Mucosa of stomach (tissue), 1 donor: Measurements from ENCODE around the gene RAB20.
"Not testable (repeated sequence)": the region's sequence is repeated elsewhere in the genome, so short reads cannot be mapped to it uniquely, and the experiment has no call there.

Experiments used
- H3K27me3 ChIP-seq: one replicate; pipeline ENCODE4 v1.7.0; 2013; ENCODE audit warnings: mild to moderate bottlenecking, low read length; ENCODE audit not compliant: control insufficient read depth, insufficient read depth
- H3K36me3 ChIP-seq: one replicate; pipeline ENCODE4 v1.7.0; 2013; ENCODE audit warnings: low read length; ENCODE audit not compliant: control insufficient read depth, insufficient read depth
- H3K4me1 ChIP-seq: one replicate; pipeline ENCODE4 v1.7.0; 2013; ENCODE audit warnings: mild to moderate bottlenecking, low read length; ENCODE audit not compliant: control insufficient read depth, insufficient read depth
- H3K4me3 ChIP-seq: one replicate; pipeline ENCODE4 v1.7.0; 2013; ENCODE audit warnings: low read length
- H3K9ac ChIP-seq: one replicate; pipeline ENCODE4 v1.7.0; 2013; ENCODE audit warnings: mild to moderate bottlenecking, low read length, moderate library complexity
- H3K9me3 ChIP-seq: one replicate; pipeline ENCODE4 v1.7.0; 2013; ENCODE audit warnings: mild to moderate bottlenecking, low read length, moderate library complexity; ENCODE audit not compliant: control insufficient read depth
- donor health status: Pancreatic carcinoma.

RAB20 gene

GRCh38 chr13:110571896-110572777 lies 10.6 kb upstream of the RAB20 start:
- peaks cover 25% of the 10 kb centered on the region for H3K4me1 ChIP-seq
- H3K27me3 ChIP-seq, result peaks cover 5% of the 10 kb centered on the region
- H3K36me3 ChIP-seq, result no peaks in the 10 kb centered on the region
- H3K4me3 ChIP-seq, result no peak overlapping the region
- no peaks in the 10 kb centered on the region for H3K9me3 ChIP-seq
- no peak overlapping the region for H3K9ac ChIP-seq

GRCh38 chr13:110570886-110571285 lies 9.4 kb upstream of the RAB20 start:
- peaks cover 5% of the 10 kb centered on the region for H3K27me3 ChIP-seq
- H3K4me3 ChIP-seq, result no peak overlapping the region
- H3K4me1 ChIP-seq, result peaks cover 18% of the 10 kb centered on the region
- no peaks in the 10 kb centered on the region for H3K9me3 ChIP-seq
- H3K9ac ChIP-seq, result no peak overlapping the region
- H3K36me3 ChIP-seq, result no peaks in the 10 kb centered on the region

- not testable (repeated sequence) for H3K4me3 ChIP-seq, H3K36me3 ChIP-seq, H3K9me3 ChIP-seq, H3K4me1 ChIP-seq, H3K9ac ChIP-seq, H3K27me3 ChIP-seq
Measured at GRCh38 chr13:110569962-110570361, 8.4 kb upstream of the RAB20 start.

GRCh38 chr13:110568612-110569011 lies 7.1 kb upstream of the RAB20 start:
- Histone ChIP-seq H3K9ac (no peak overlapping the region), H3K4me1 (peaks cover 17% of the 10 kb centered on the region), H3K9me3 (no peaks in the 10 kb centered on the region), H3K27me3 (peaks cover 5% of the 10 kb centered on the region), H3K4me3 (no peak overlapping the region), H3K36me3 (no peaks in the 10 kb centered on the region)

GRCh38 chr13:110566171-110566570 lies 4.6 kb upstream of the RAB20 start:
- Histone ChIP-seq H3K27me3 (no peaks in the 10 kb centered on the region), H3K4me1 (peaks cover 15% of the 10 kb centered on the region), H3K36me3 (no peaks in the 10 kb centered on the region), H3K9ac (no peak overlapping the region), H3K9me3 (no peaks in the 10 kb centered on the region), H3K4me3 (no peak overlapping the region)

GRCh38 chr13:110565296-110565695 lies 3.8 kb upstream of the RAB20 start:
- H3K4me1 ChIP-seq, result peaks cover 15% of the 10 kb centered on the region
- H3K27me3 ChIP-seq, result no peaks in the 10 kb centered on the region
- H3K4me3 ChIP-seq, result no peak overlapping the region
- no peaks in the 10 kb centered on the region for H3K36me3 ChIP-seq
- H3K9ac ChIP-seq, result no peak overlapping the region
- H3K9me3 ChIP-seq, result no peaks in the 10 kb centered on the region

GRCh38 chr13:110564472-110564985 lies 3.0 kb upstream of the RAB20 start:
- H3K4me3 ChIP-seq, result no peak overlapping the region
- H3K9ac ChIP-seq, result no peak overlapping the region
- H3K36me3 ChIP-seq, result no peaks in the 10 kb centered on the region
- H3K27me3 ChIP-seq, result no peaks in the 10 kb centered on the region
- peaks cover 21% of the 10 kb centered on the region for H3K4me1 ChIP-seq
- H3K9me3 ChIP-seq, result no peaks in the 10 kb centered on the region

- Histone ChIP-seq H3K4me3 (no peak overlapping the region), H3K4me1 (peaks cover 31% of the 10 kb centered on the region), H3K9ac (peak overlapping the region; percentile 74), H3K27me3 (no peaks in the 10 kb centered on the region), H3K9me3 (no peaks in the 10 kb centered on the region), H3K36me3 (no peaks in the 10 kb centered on the region)
Measured at GRCh38 chr13:110563463-110563774, 1.9 kb upstream of the RAB20 start.

- Histone ChIP-seq H3K9me3 (no peaks in the 10 kb centered on the region), H3K4me1 (peaks cover 36% of the 10 kb centered on the region), H3K36me3 (no peaks in the 10 kb centered on the region), H3K27me3 (no peaks in the 10 kb centered on the region), H3K4me3 (peak overlapping the region; percentile 92), H3K9ac (peak overlapping the region; percentile 74)
Measured at GRCh38 chr13:110562696-110563462, 1.4 kb upstream of the RAB20 start.

- Histone ChIP-seq H3K4me3 (peak overlapping the region; percentile 92), H3K27me3 (no peaks in the 10 kb centered on the region), H3K36me3 (no peaks in the 10 kb centered on the region), H3K4me1 (peaks cover 44% of the 10 kb centered on the region), H3K9ac (peak overlapping the region; percentile 74), H3K9me3 (no peaks in the 10 kb centered on the region)
Measured at GRCh38 chr13:110562036-110562597, 595 bp upstream of the RAB20 start.

GRCh38 chr13:110560601-110561343 lies 750 bp downstream of the RAB20 start:
- no peaks in the 10 kb centered on the region for H3K27me3 ChIP-seq
- H3K36me3 ChIP-seq, result no peaks in the 10 kb centered on the region
- H3K4me3 ChIP-seq, result peak overlapping the region; percentile 95
- peaks cover 57% of the 10 kb centered on the region for H3K4me1 ChIP-seq
- no peaks in the 10 kb centered on the region for H3K9me3 ChIP-seq
- H3K9ac ChIP-seq, result peak overlapping the region; percentile 94
